HG03196 (cell line): ENCODE measurements around the gene LRRC59.
"Not testable (repeated sequence)": the region's sequence is repeated elsewhere in the genome, so short reads cannot be mapped to it uniquely, and the experiment has no call there.

ENCODE experiments used
- ATAC-seq: cut with Tn5 transposase; IDR thresholded peaks from one replicate; pipeline ENCODE4 v1.9.1; 2021; ENCODE audit not compliant: unreplicated experiment

The LRRC59 gene

GRCh38 chr17:50397111-50397918 lies at the start of gene LRRC59:
Gene LRRC59 (minus strand): TSS chr17:50397523. CDS start chr17:50397317, 206 bp downstream.
- ATAC-seq, result peak; percentile 98

- ATAC-seq, result no peak
Measured at GRCh38 chr17:50445730-50446325, 48.5 kb upstream of the LRRC59 start.

- ATAC-seq, result no peak
Measured at GRCh38 chr17:50444841-50445715, 47.8 kb upstream of the LRRC59 start.

GRCh38 chr17:50443505-50443974 lies 46.2 kb upstream of the LRRC59 start:
- ATAC-seq, result no peak

GRCh38 chr17:50440838-50441829 lies 43.8 kb upstream of the LRRC59 start:
- ATAC-seq, result no peak

- ATAC-seq, result no peak
Measured at GRCh38 chr17:50440172-50440837, 43.0 kb upstream of the LRRC59 start.

- no peak for ATAC-seq
Measured at GRCh38 chr17:50439008-50439407, 41.7 kb upstream of the LRRC59 start.

- no peak for ATAC-seq
Measured at GRCh38 chr17:50437409-50437808, 40.1 kb upstream of the LRRC59 start.

- no peak for ATAC-seq
Measured at GRCh38 chr17:50432125-50432762, 34.9 kb upstream of the LRRC59 start.

GRCh38 chr17:50430821-50431618 lies 33.7 kb upstream of the LRRC59 start:
- ATAC-seq, result no peak

GRCh38 chr17:50429793-50430192 lies 32.5 kb upstream of the LRRC59 start:
- no peak for ATAC-seq

GRCh38 chr17:50428831-50429424 lies 31.6 kb upstream of the LRRC59 start:
- no peak for ATAC-seq

- ATAC-seq, result not testable (repeated sequence)
Measured at GRCh38 chr17:50428126-50428525, 30.8 kb upstream of the LRRC59 start.

- ATAC-seq, result no peak
Measured at GRCh38 chr17:50426814-50427787, 29.8 kb upstream of the LRRC59 start.

- no peak for ATAC-seq
Measured at GRCh38 chr17:50426472-50426782, 29.1 kb upstream of the LRRC59 start.

GRCh38 chr17:50425682-50426471 lies 28.6 kb upstream of the LRRC59 start, which contains the start of gene ACSF2:
Gene ACSF2 (plus strand): TSS chr17:50426218. CDS start chr17:50426262, 44 bp downstream.
- no peak for ATAC-seq
